GM12878 (cell line): ENCODE results near the gene DEFB114.

Experiments used
- CBX3 ChIP-seq: fragments of 200-600 bp; sonication (generic); IDR thresholded peaks from 2 replicates; pipeline ENCODE4 v1.6.1; 2016; ENCODE audit warnings: low read depth, borderline replicate concordance
- EP300 ChIP-seq, 2 experiments: fragments of 150-350 bp in 1 of 2; IDR thresholded peaks; 2 replicates each; pipeline ENCODE4 v1.6.1; 2011 to 2012; ENCODE audit warnings: low read depth in 2 of 2, low read length in 2 of 2, borderline replicate concordance in 1 of 2, improper control_type of control experiment in 1 of 2, inconsistent platforms in 1 of 2; ENCODE audit not compliant: control insufficient read depth in 1 of 2
- HDAC6 ChIP-seq: fragments of 200-600 bp; sonication (generic); IDR thresholded peaks from one replicate; pipeline ENCODE4 v1.8.0; 2017; ENCODE audit warnings: antibody characterized with exemption; ENCODE audit not compliant: unreplicated experiment
- JUND ChIP-seq: IDR thresholded peaks from 2 replicates; pipeline ENCODE4 v1.6.1; 2012; ENCODE audit warnings: low read depth, mild to moderate bottlenecking, low read length, improper control_type of control experiment, moderate library complexity
- SREBF2 ChIP-seq: IDR thresholded peaks from 2 replicates; pipeline ENCODE4 v1.6.1; 2012; ENCODE audit warnings: mild to moderate bottlenecking, low read length
- TF ChIP-seq, protein P1 (sequence below), 3 experiments: IDR thresholded peaks in 2 of 3; conservative IDR thresholded peaks in 1 of 3; 2 replicates each; pipeline ENCODE4 v1.5.1; 2011; ENCODE audit warnings: low read depth in 3 of 3, low read length in 3 of 3, mild to moderate bottlenecking in 3 of 3, control low read depth in 2 of 3, moderate library complexity in 2 of 3, inconsistent platforms in 1 of 3, mixed read lengths in 1 of 3; ENCODE audit not compliant: control insufficient read depth in 2 of 3, insufficient read depth in 1 of 3; ENCODE audit errors: extremely low read depth in 1 of 3

DNA sequence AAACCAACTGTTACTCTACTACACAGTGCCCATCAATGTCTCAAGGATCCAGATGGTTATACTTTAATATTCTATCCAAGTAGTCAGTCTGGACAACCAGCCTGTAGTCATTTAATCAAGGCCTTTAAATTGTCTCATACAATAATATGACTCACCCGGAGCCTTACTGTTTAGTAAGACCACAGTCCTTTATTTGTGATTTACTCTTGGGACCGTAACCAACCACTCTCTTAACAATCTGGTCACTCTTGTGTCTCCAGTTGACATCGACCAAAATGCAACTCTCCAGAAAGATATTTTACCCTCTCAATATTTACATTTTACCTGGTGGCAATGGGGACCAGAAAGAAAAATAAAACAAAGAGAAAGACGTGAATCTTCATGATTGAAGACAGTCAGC is 14.9 kb downstream of the DEFB114 start:
- TF ChIP-seq, protein P1, sequence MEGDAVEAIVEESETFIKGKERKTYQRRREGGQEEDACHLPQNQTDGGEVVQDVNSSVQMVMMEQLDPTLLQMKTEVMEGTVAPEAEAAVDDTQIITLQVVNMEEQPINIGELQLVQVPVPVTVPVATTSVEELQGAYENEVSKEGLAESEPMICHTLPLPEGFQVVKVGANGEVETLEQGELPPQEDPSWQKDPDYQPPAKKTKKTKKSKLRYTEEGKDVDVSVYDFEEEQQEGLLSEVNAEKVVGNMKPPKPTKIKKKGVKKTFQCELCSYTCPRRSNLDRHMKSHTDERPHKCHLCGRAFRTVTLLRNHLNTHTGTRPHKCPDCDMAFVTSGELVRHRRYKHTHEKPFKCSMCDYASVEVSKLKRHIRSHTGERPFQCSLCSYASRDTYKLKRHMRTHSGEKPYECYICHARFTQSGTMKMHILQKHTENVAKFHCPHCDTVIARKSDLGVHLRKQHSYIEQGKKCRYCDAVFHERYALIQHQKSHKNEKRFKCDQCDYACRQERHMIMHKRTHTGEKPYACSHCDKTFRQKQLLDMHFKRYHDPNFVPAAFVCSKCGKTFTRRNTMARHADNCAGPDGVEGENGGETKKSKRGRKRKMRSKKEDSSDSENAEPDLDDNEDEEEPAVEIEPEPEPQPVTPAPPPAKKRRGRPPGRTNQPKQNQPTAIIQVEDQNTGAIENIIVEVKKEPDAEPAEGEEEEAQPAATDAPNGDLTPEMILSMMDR (IDR thresholded peaks at IDR 0.05 in 2 of 3, conservative IDR thresholded peaks at IDR 0.05 in 1 of 3; ENCODE audit: control insufficient read depth in 2 of 3, extremely low read depth in 1 of 3, insufficient read depth in 1 of 3, low read depth in 3 of 3, low read length in 3 of 3), result no peak
- TF ChIP-seq JUND (no peak), CBX3 (no peak), HDAC6 (no peak), EP300 (IDR thresholded peaks at IDR 0.05; ENCODE audit: borderline replicate concordance in 1 of 2, control insufficient read depth in 1 of 2, low read depth in 2 of 2, low read length in 2 of 2) (no peak), SREBF2 (no peak)
